Thoracic aorta (tissue), 2 donors: ENCODE results near the gene SEZ6L2. TPM values are rescaled to one million over a fixed set of nuclear protein-coding genes. Genes with fewer than 3 reads are reported as not detected.

Source experiments
- ATAC-seq: fragments of 150-250 bp; one replicate; pipeline ENCODE4 v1.8.0; 2017; ENCODE audit warnings: low read depth; ENCODE audit not compliant: insufficient number of reproducible peaks, low FRiP score
- DNase-seq: peaks from one replicate; pipeline ENCODE4 v3.0.0-alpha.2; 2020; ENCODE audit warnings: low spot score
- H3K27ac ChIP-seq, 2 donors: fragments of 200-600 bp; sonication (generic); 1 replicate in 1 of 2; 2 replicates in 1 of 2; pipeline ENCODE4 v1.5.1; 2016; ENCODE audit warnings: mild to moderate bottlenecking in 2 of 2, moderate library complexity in 2 of 2
- H3K27me3 ChIP-seq: fragments of 200-600 bp; sonication (generic); replicated peaks from 2 replicates; pipeline ENCODE4 v1.6.0; 2016; ENCODE audit warnings: mild to moderate bottlenecking; ENCODE audit not compliant: insufficient read depth
- H3K36me3 ChIP-seq: fragments of 200-600 bp; sonication (generic); one replicate; pipeline ENCODE4 v1.5.1; 2016
- H3K4me1 ChIP-seq, 2 donors: fragments of 200-600 bp; sonication (generic); 1 replicate in 1 of 2; 2 replicates in 1 of 2; pipeline versions ENCODE4 v1.5.1 to v1.6.0; 2016; ENCODE audit warnings: low read depth in 2 of 2, mild to moderate bottlenecking in 1 of 2; ENCODE audit not compliant: control insufficient read depth in 1 of 2
- H3K4me3 ChIP-seq: fragments of 200-600 bp; sonication (generic); 2 replicates; pipeline ENCODE4 v1.5.1; 2016; ENCODE audit warnings: mild to moderate bottlenecking
- H3K9me3 ChIP-seq: fragments of 200-600 bp; sonication (generic); 2 replicates; pipeline ENCODE4 v1.5.1; 2016
- total RNA-seq, 2 donors: library from RNA; depleted of rRNA; stranded (reverse); fragments of >200 nt; gene quantifications; one replicate each; pipeline versions ENCODE4 v1.1.0 to v1.2.3, GENCODE V29; 2016
- TF ChIP-seq, protein P1 (sequence below): fragments of 200-600 bp; sonication (generic); IDR thresholded peaks from one replicate; pipeline ENCODE4 v1.5.1; 2019; ENCODE audit warnings: antibody characterized with exemption

The SEZ6L2 gene
- total RNA-seq, 2 donors from 2014 or later: 0.63 to 1.4 TPM

DNA sequence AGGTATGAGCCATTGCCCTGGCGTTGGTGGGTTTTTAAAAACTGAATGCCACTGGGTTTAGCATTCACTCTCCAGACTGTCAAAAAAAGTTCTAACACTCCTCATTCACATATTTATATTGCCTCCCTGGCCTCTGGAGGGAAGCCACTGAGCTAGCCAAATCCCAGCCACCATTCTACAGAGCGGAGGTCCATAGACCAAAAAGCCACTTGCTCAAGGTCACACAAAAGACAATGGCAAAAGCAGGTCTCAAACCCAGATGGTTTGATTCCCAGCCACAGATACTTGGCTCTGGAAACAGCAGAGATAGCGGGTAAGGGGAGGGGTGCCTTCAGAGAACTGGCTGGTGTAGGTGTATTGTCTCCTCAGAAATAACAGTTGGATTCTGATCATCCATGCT lies 18.3 kb downstream of the SEZ6L2 start:
- ATAC-seq: no peak
- H3K9me3 ChIP-seq: no peaks in the 10 kb centered on the region
- no peaks in the 10 kb centered on the region for H3K36me3 ChIP-seq
- TF ChIP-seq, protein P1, sequence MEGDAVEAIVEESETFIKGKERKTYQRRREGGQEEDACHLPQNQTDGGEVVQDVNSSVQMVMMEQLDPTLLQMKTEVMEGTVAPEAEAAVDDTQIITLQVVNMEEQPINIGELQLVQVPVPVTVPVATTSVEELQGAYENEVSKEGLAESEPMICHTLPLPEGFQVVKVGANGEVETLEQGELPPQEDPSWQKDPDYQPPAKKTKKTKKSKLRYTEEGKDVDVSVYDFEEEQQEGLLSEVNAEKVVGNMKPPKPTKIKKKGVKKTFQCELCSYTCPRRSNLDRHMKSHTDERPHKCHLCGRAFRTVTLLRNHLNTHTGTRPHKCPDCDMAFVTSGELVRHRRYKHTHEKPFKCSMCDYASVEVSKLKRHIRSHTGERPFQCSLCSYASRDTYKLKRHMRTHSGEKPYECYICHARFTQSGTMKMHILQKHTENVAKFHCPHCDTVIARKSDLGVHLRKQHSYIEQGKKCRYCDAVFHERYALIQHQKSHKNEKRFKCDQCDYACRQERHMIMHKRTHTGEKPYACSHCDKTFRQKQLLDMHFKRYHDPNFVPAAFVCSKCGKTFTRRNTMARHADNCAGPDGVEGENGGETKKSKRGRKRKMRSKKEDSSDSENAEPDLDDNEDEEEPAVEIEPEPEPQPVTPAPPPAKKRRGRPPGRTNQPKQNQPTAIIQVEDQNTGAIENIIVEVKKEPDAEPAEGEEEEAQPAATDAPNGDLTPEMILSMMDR: no peak
- H3K27me3 ChIP-seq: peaks cover 14% of the 10 kb centered on the region
- H3K27ac ChIP-seq: no peak overlapping the region
- DNase-seq: no peak
- H3K4me3 ChIP-seq: no peak overlapping the region
- H3K4me1 ChIP-seq: no peaks in the 10 kb centered on the region

DNA sequence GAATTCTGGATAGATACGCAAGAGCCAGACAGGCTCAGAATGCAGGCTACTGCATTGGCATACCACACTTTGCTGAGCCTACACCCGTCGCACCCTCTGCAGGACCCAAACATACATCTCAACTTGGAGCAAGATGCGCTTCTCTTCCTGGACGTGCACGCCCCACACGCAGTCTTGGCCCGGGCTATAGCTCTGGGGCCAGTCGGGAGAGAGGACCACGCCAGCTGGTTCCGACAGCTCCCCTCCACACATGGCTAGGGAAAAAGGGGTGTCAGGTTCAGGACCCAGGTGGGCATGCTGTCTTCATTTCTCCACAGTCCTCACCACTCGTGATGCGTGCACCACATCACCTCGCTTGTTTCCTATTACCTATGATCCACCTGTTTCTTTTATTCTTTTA lies 21.2 kb downstream of the SEZ6L2 start:
- Histone ChIP-seq H3K27me3 (peaks cover 14% of the 10 kb centered on the region), H3K27ac (no peak overlapping the region), H3K9me3 (no peaks in the 10 kb centered on the region), H3K4me3 (no peak overlapping the region), H3K36me3 (no peaks in the 10 kb centered on the region), H3K4me1 (no peaks in the 10 kb centered on the region)
- no peak for DNase-seq
- ATAC-seq: no peak
- TF ChIP-seq, protein P1: no peak

DNA sequence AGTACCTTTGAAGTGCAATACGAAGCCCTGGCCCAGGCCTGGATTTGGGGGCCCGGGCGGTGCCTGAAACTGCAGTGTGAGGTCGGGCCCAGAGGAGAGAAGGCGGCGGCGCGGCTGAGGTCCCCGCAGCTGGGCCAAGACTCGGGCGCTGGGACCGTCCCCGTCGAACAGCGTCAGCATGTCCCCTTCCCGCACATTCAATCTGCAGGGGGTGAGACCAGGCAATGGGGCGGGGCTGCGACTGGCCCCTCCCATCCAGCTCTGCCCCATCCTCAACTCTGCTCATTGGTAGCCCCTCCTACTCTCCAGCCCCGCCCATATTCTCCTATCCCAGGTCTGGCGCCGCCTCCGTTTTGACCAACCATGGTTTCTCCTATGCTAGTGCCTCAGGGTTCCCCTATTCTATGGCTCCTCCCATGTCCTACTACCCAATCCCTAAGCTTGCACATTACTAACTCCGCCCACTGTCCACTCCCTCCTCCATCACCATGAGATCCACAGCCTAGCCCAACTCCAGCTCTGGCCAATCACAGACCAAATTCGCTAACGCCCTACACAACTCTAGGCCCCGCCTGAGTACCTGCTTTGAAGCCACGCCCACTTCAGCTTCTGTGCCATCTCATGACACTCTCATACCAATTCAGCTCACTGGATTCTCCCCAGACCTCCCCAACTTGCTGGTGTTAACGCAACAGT lies 21.9 kb downstream of the SEZ6L2 start:
- TF ChIP-seq, protein P1: no peak
- Histone ChIP-seq H3K4me3 (peak overlapping the region; percentile 58), H3K4me1 (no peaks in the 10 kb centered on the region), H3K27ac (no peak overlapping the region), H3K9me3 (no peaks in the 10 kb centered on the region), H3K27me3 (peaks cover 14% of the 10 kb centered on the region), H3K36me3 (no peaks in the 10 kb centered on the region)
- no peak for DNase-seq
- ATAC-seq: no peak

DNA sequence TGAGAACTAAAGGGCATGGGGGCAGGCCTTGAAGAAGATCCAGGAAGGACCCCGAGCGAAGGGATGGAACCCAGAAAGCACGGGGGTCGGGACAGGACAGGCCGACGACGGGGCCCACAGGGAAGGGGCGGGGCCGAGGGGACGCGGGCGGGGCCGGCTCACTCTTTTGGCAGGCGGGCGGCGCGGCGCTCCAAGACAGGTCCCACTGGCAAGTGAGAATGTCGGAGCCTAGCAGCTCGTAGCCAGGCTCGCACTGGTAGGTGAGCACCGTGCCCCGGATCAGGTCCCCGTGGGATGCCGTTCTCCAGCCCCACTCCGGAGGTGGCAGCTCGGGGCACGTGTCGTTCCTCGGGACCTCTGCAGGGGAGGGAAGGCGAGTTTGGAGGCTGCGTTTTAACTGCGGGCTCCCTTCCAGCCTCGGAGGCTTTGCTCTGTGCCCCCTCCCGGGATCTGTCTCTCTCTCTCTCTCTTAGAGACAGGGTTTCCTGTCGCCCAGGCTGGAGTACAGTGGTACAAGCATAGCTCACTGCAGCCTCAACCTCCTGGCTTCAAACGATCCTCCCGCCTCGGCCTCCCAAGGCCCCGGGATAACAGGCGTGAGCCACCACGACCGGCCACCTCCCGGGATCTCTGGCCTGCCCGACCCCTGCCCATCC lies 22.6 kb downstream of the SEZ6L2 start:
- peak overlapping the region; percentile 58 for H3K4me3 ChIP-seq
- no peaks in the 10 kb centered on the region for H3K4me1 ChIP-seq
- TF ChIP-seq, protein P1: no peak
- peaks cover 14% of the 10 kb centered on the region for H3K27me3 ChIP-seq
- H3K36me3 ChIP-seq: no peaks in the 10 kb centered on the region
- no peaks in the 10 kb centered on the region for H3K9me3 ChIP-seq
- ATAC-seq (no peak), DNase-seq (no peak)
- H3K27ac ChIP-seq: no peak overlapping the region

DNA sequence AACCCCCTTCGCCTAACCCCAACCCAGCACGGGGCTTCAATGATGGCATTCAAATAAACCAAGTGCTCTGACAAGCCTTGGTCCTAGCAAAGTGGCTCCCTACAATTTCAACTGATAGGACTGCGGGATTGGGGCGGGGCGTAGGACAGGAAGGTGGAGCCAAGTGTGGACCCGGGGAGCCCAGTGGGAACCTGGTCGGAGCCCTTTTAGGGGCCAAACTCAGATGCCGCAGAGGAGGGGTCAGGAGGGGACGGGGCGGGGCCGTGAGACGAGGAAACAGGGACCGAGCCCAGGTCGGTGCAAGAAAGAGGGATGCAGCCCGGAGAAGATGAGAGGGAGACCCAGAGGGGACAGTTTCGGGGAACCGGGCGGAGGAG lies 23.1 kb downstream of the SEZ6L2 start:
- H3K27ac ChIP-seq: no peak overlapping the region
- DNase-seq (no peak), ATAC-seq (no peak)
- H3K27me3 ChIP-seq: peaks cover 14% of the 10 kb centered on the region
- H3K36me3 ChIP-seq: no peaks in the 10 kb centered on the region
- no peaks in the 10 kb centered on the region for H3K4me1 ChIP-seq
- no peaks in the 10 kb centered on the region for H3K9me3 ChIP-seq
- peak overlapping the region; percentile 58 for H3K4me3 ChIP-seq
- TF ChIP-seq, protein P1: no peak
